Astrocyte of the spinal cord (primary cell): ENCODE results near the gene CTAGE9.
A peak's percentile ranks its signal among the peaks of the same experiment; 100 is the strongest.

Experiments used
- DNase-seq: peaks from one replicate; pipeline ENCODE4 v3.0.0; 2011; ENCODE audit warnings: low read depth, low spot score
- H3K4me3 ChIP-seq: 2 replicates; pipeline ENCODE4 v1.5.1; 2011; ENCODE audit warnings: low read depth, mild to moderate bottlenecking, low read length, moderate library complexity
- CTCF ChIP-seq: IDR thresholded peaks from 2 replicates; pipeline ENCODE4 v1.5.1; 2012; ENCODE audit warnings: low read depth, mild to moderate bottlenecking, low read length, inconsistent platforms
- in situ Hi-C: cut with HindIII; loops from 2 replicates; pipeline ENCODE4 v1.10.0; 2017; ENCODE audit warnings: low sequenced_read_pairs

The CTAGE9 gene

GRCh38 chr6:131729550-131729949 is 18.7 kb upstream of the CTAGE9 start:
- H3K4me3 ChIP-seq, result no peak overlapping the region
- in situ Hi-C loops, result no loop called here
- DNase-seq, result no peak
- no peak for TF ChIP-seq CTCF

- peak; percentile 84 for DNase-seq
- no peak overlapping the region for H3K4me3 ChIP-seq
- TF ChIP-seq CTCF, result no peak
- in situ Hi-C loops, result no loop called here
These were observed 17.6 kb upstream of the CTAGE9 start for GRCh38 chr6:131728296-131728939.

GRCh38 chr6:131727868-131728267 is 17.1 kb upstream of the CTAGE9 start:
- in situ Hi-C loops, result no loop called here
- H3K4me3 ChIP-seq, result no peak overlapping the region
- TF ChIP-seq CTCF, result no peak
- no peak for DNase-seq

- DNase-seq, result no peak
- no peak for TF ChIP-seq CTCF
- in situ Hi-C loops, result no loop called here
- H3K4me3 ChIP-seq, result no peak overlapping the region
These were observed 16.6 kb upstream of the CTAGE9 start for GRCh38 chr6:131727467-131727866.

- no peak for TF ChIP-seq CTCF
- no peak overlapping the region for H3K4me3 ChIP-seq
- DNase-seq, result no peak
- in situ Hi-C loops, result no loop called here
These were observed 13.3 kb upstream of the CTAGE9 start for GRCh38 chr6:131724114-131724513.

GRCh38 chr6:131721161-131721560 is 10.3 kb upstream of the CTAGE9 start:
- H3K4me3 ChIP-seq, result no peak overlapping the region
- in situ Hi-C loops, result no loop called here
- TF ChIP-seq CTCF, result no peak
- DNase-seq, result no peak
